IPS-11a (cell line): ENCODE data around the gene TDRD5.

ENCODE experiments used
- H3K4me3 ChIP-seq: one replicate; pipeline ENCODE4 v1.5.1; 2013; ENCODE audit warnings: low read depth, low read length, control low read depth

TDRD5 gene

DNA sequence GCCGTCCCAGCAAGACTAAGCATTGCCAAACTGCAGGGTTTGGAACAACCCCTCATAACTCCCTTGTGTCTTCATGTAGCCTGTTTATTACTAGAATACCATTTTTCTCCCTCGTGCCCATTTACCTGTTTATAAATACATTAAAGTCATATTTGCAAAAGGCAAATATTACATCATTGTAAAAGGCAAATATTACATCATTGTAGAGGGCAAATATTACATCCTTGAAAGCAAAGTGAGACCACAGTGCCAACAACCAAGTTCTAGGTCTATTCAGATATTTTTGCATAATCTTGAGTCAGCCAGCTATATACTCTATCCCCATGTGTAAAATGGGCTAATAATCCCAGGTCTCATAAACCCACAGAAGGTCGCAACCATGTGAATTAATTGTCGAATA is 140.0 kb downstream of the TDRD5 start:
- no peak overlapping the region for H3K4me3 ChIP-seq
